Adrenal gland (tissue), 5 donors: ENCODE results near the gene ENTREP3.

Experiments used
- POLR2A ChIP-seq, 2 donors: fragments of 450-650 bp; IDR thresholded peaks; one replicate each; pipeline ENCODE4 v1.6.1; 2017; ENCODE audit warnings: antibody characterized with exemption in 2 of 2, mild to moderate bottlenecking in 2 of 2, moderate library complexity in 1 of 2
- TF ChIP-seq, protein P1 (sequence below), 6 experiments: fragments of 450-650 bp in 4 of 6; fragments of 200-600 bp in 2 of 6; sonication (generic) in 1 of 6; IDR thresholded peaks; 1 replicate in 5 of 6; 2 replicates in 1 of 6; pipeline versions ENCODE4 v1.5.1 to v1.8.0; 2016 to 2021; ENCODE audit warnings: antibody characterized with exemption in 6 of 6, mild to moderate bottlenecking in 2 of 6, moderate library complexity in 1 of 6
- donor health status: DM: no; HTN: no; CAD: no.

GRCh38 chr1:155202731-155203515 lies 52.4 kb downstream of the ENTREP3 start:
- TF ChIP-seq, protein P1, sequence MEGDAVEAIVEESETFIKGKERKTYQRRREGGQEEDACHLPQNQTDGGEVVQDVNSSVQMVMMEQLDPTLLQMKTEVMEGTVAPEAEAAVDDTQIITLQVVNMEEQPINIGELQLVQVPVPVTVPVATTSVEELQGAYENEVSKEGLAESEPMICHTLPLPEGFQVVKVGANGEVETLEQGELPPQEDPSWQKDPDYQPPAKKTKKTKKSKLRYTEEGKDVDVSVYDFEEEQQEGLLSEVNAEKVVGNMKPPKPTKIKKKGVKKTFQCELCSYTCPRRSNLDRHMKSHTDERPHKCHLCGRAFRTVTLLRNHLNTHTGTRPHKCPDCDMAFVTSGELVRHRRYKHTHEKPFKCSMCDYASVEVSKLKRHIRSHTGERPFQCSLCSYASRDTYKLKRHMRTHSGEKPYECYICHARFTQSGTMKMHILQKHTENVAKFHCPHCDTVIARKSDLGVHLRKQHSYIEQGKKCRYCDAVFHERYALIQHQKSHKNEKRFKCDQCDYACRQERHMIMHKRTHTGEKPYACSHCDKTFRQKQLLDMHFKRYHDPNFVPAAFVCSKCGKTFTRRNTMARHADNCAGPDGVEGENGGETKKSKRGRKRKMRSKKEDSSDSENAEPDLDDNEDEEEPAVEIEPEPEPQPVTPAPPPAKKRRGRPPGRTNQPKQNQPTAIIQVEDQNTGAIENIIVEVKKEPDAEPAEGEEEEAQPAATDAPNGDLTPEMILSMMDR (IDR thresholded peaks at IDR 0.05): no peak
- TF ChIP-seq POLR2A (IDR thresholded peaks at IDR 0.05): no peak
